GM23338 (cell line): ENCODE measurements around the gene JAKMIP1.

ENCODE experiments used
- CREB1 ChIP-seq: fragments of 250-450 bp; sonication (Bioruptor Pico); IDR thresholded peaks from 2 replicates; pipeline ENCODE4 v1.5.0; 2020; ENCODE audit warnings: low read depth, mild to moderate bottlenecking, moderate library complexity
- EZH2 ChIP-seq: fragments of 200-600 bp; sonication (generic); IDR thresholded peaks from one replicate; pipeline ENCODE4 v1.8.0; 2017; ENCODE audit warnings: antibody characterized with exemption, mild to moderate bottlenecking, low read depth; ENCODE audit not compliant: unreplicated experiment
- EZH2phosphoT487 ChIP-seq: fragments of 200-600 bp; sonication (generic); IDR thresholded peaks from one replicate; pipeline ENCODE4 v1.8.1; 2018; ENCODE audit warnings: antibody characterized with exemption; ENCODE audit not compliant: unreplicated experiment
- JUNB ChIP-seq: IDR thresholded peaks from one replicate; pipeline ENCODE4 v1.6.1; 2016; ENCODE audit warnings: antibody characterized with exemption; ENCODE audit not compliant: unreplicated experiment
- NANOG ChIP-seq: IDR thresholded peaks from 2 replicates; pipeline ENCODE4 v1.6.1; 2016; ENCODE audit warnings: antibody characterized with exemption, borderline replicate concordance
- POLR2AphosphoS5 ChIP-seq: IDR thresholded peaks from 2 replicates; pipeline ENCODE4 v1.6.1; 2016; ENCODE audit warnings: antibody characterized with exemption, low read depth
- STAT1 ChIP-seq: IDR thresholded peaks from one replicate; pipeline ENCODE4 v1.6.1; 2016; ENCODE audit warnings: antibody characterized with exemption; ENCODE audit not compliant: unreplicated experiment
- ZNF114 ChIP-seq: fragments of 250-450 bp; sonication (Bioruptor Pico); IDR thresholded peaks from 2 replicates; pipeline ENCODE4 v1.5.0; 2020; ENCODE audit warnings: mild to moderate bottlenecking, moderate library complexity
- ZNF331 ChIP-seq: fragments of 250-450 bp; sonication (Bioruptor Pico); IDR thresholded peaks from 2 replicates; pipeline ENCODE4 v1.5.0; 2020; ENCODE audit warnings: low read depth, mild to moderate bottlenecking, moderate library complexity
- TF ChIP-seq, protein P1 (sequence below): fragments of 250-450 bp; sonication (Bioruptor Pico); IDR thresholded peaks from 2 replicates; pipeline ENCODE4 v1.5.0; 2020; ENCODE audit warnings: mild to moderate bottlenecking, moderate library complexity
- TF ChIP-seq, protein P2 (sequence below), 2 experiments: fragments of 200-600 bp in 1 of 2; sonication (generic) in 1 of 2; conservative IDR thresholded peaks; 2 replicates each; pipeline versions ENCODE4 v1.5.1 to v1.6.1; 2016 to 2017; ENCODE audit warnings: antibody characterized with exemption in 2 of 2, low read depth in 2 of 2, mild to moderate bottlenecking in 2 of 2, moderate library complexity in 1 of 2
- TF ChIP-seq, protein P3 (sequence below): IDR thresholded peaks from one replicate; pipeline ENCODE4 v1.6.1; 2018; ENCODE audit warnings: antibody characterized with exemption; ENCODE audit not compliant: unreplicated experiment
- TF ChIP-seq, protein P4 (sequence below): IDR thresholded peaks from 2 replicates; pipeline ENCODE4 v1.6.1; 2016; ENCODE audit warnings: antibody characterized with exemption

DNA sequence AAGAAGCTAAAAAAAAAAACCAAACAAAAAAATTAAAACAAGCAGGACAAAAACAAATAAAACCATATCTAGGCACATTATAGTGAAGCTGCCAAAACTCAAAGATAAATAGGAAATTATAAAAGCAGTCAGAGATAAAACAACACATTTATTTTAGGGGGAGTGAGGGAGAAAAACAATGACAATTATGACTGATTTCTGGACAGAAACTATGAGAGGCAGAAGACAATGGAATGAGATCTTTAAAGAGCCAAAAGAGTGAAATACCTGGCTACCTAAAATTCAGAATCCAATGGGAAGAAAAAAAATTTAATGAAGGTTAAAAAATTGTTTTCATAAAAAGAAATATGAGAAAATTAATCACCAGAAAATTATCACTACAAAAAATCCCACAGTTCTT is 215.5 kb downstream of the JAKMIP1 start:
- TF ChIP-seq, protein P1, sequence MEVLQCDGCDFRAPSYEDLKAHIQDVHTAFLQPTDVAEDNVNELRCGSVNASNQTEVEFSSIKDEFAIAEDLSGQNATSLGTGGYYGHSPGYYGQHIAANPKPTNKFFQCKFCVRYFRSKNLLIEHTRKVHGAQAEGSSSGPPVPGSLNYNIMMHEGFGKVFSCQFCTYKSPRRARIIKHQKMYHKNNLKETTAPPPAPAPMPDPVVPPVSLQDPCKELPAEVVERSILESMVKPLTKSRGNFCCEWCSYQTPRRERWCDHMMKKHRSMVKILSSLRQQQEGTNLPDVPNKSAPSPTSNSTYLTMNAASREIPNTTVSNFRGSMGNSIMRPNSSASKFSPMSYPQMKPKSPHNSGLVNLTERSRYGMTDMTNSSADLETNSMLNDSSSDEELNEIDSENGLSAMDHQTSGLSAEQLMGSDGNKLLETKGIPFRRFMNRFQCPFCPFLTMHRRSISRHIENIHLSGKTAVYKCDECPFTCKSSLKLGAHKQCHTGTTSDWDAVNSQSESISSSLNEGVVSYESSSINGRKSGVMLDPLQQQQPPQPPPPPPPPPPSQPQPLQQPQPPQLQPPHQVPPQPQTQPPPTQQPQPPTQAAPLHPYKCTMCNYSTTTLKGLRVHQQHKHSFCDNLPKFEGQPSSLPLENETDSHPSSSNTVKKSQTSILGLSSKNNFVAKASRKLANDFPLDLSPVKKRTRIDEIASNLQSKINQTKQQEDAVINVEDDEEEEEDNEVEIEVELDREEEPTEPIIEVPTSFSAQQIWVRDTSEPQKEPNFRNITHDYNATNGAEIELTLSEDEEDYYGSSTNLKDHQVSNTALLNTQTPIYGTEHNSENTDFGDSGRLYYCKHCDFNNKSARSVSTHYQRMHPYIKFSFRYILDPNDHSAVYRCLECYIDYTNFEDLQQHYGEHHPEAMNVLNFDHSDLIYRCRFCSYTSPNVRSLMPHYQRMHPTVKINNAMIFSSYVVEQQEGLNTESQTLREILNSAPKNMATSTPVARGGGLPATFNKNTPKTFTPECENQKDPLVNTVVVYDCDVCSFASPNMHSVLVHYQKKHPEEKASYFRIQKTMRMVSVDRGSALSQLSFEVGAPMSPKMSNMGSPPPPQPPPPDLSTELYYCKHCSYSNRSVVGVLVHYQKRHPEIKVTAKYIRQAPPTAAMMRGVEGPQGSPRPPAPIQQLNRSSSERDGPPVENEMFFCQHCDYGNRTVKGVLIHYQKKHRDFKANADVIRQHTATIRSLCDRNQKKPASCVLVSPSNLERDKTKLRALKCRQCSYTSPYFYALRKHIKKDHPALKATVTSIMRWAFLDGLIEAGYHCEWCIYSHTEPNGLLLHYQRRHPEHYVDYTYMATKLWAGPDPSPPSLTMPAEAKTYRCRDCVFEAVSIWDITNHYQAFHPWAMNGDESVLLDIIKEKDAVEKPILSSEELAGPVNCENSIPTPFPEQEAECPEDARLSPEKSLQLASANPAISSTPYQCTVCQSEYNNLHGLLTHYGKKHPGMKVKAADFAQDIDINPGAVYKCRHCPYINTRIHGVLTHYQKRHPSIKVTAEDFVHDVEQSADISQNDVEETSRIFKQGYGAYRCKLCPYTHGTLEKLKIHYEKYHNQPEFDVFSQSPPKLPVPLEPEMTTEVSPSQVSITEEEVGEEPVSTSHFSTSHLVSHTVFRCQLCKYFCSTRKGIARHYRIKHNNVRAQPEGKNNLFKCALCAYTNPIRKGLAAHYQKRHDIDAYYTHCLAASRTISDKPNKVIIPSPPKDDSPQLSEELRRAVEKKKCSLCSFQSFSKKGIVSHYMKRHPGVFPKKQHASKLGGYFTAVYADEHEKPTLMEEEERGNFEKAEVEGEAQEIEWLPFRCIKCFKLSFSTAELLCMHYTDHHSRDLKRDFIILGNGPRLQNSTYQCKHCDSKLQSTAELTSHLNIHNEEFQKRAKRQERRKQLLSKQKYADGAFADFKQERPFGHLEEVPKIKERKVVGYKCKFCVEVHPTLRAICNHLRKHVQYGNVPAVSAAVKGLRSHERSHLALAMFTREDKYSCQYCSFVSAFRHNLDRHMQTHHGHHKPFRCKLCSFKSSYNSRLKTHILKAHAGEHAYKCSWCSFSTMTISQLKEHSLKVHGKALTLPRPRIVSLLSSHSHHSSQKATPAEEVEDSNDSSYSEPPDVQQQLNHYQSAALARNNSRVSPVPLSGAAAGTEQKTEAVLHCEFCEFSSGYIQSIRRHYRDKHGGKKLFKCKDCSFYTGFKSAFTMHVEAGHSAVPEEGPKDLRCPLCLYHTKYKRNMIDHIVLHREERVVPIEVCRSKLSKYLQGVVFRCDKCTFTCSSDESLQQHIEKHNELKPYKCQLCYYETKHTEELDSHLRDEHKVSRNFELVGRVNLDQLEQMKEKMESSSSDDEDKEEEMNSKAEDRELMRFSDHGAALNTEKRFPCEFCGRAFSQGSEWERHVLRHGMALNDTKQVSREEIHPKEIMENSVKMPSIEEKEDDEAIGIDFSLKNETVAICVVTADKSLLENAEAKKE = no peak
- no peak for TF ChIP-seq STAT1
- TF ChIP-seq, protein P2, sequence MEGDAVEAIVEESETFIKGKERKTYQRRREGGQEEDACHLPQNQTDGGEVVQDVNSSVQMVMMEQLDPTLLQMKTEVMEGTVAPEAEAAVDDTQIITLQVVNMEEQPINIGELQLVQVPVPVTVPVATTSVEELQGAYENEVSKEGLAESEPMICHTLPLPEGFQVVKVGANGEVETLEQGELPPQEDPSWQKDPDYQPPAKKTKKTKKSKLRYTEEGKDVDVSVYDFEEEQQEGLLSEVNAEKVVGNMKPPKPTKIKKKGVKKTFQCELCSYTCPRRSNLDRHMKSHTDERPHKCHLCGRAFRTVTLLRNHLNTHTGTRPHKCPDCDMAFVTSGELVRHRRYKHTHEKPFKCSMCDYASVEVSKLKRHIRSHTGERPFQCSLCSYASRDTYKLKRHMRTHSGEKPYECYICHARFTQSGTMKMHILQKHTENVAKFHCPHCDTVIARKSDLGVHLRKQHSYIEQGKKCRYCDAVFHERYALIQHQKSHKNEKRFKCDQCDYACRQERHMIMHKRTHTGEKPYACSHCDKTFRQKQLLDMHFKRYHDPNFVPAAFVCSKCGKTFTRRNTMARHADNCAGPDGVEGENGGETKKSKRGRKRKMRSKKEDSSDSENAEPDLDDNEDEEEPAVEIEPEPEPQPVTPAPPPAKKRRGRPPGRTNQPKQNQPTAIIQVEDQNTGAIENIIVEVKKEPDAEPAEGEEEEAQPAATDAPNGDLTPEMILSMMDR (conservative IDR thresholded peaks at IDR 0.05; ENCODE audit: low read depth in 2 of 2) = no peak
- TF ChIP-seq POLR2AphosphoS5 = no peak
- TF ChIP-seq, protein P3, sequence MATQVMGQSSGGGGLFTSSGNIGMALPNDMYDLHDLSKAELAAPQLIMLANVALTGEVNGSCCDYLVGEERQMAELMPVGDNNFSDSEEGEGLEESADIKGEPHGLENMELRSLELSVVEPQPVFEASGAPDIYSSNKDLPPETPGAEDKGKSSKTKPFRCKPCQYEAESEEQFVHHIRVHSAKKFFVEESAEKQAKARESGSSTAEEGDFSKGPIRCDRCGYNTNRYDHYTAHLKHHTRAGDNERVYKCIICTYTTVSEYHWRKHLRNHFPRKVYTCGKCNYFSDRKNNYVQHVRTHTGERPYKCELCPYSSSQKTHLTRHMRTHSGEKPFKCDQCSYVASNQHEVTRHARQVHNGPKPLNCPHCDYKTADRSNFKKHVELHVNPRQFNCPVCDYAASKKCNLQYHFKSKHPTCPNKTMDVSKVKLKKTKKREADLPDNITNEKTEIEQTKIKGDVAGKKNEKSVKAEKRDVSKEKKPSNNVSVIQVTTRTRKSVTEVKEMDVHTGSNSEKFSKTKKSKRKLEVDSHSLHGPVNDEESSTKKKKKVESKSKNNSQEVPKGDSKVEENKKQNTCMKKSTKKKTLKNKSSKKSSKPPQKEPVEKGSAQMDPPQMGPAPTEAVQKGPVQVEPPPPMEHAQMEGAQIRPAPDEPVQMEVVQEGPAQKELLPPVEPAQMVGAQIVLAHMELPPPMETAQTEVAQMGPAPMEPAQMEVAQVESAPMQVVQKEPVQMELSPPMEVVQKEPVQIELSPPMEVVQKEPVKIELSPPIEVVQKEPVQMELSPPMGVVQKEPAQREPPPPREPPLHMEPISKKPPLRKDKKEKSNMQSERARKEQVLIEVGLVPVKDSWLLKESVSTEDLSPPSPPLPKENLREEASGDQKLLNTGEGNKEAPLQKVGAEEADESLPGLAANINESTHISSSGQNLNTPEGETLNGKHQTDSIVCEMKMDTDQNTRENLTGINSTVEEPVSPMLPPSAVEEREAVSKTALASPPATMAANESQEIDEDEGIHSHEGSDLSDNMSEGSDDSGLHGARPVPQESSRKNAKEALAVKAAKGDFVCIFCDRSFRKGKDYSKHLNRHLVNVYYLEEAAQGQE = no peak
- no peak for TF ChIP-seq EZH2
- no peak for TF ChIP-seq EZH2phosphoT487
- no peak for TF ChIP-seq CREB1 (CRISPR knock-in tag)
- TF ChIP-seq, protein P4, sequence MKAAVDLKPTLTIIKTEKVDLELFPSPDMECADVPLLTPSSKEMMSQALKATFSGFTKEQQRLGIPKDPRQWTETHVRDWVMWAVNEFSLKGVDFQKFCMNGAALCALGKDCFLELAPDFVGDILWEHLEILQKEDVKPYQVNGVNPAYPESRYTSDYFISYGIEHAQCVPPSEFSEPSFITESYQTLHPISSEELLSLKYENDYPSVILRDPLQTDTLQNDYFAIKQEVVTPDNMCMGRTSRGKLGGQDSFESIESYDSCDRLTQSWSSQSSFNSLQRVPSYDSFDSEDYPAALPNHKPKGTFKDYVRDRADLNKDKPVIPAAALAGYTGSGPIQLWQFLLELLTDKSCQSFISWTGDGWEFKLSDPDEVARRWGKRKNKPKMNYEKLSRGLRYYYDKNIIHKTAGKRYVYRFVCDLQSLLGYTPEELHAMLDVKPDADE = no peak
- TF ChIP-seq JUNB = no peak
- no peak for TF ChIP-seq ZNF331
- TF ChIP-seq ZNF114 (CRISPR knock-in tag) = no peak
- no peak for TF ChIP-seq NANOG
